Smooth muscle cell (in vitro differentiated cells): ENCODE results near the gene NKD1. TPM values are rescaled to one million over a fixed set of nuclear protein-coding genes. Genes with fewer than 3 reads are reported as not detected.

ENCODE experiments used
- DNase-seq: peaks from one replicate; lab custom pipeline; 2025; ENCODE audit not compliant: unreplicated experiment; lab: John Stamatoyannopoulos, UW
- H2AFZ ChIP-seq: fragments of 200-600 bp; sonication (generic); 2 replicates; pipeline ENCODE4 v1.6.0; 2016; ENCODE audit warnings: antibody characterized with exemption, low read depth, mild to moderate bottlenecking
- H3F3A ChIP-seq: fragments of 200-600 bp; sonication (generic); 2 replicates; pipeline ENCODE4 v1.6.0; 2017; ENCODE audit warnings: antibody characterized with exemption, low read depth
- H3K27ac ChIP-seq: fragments of 200-600 bp; sonication (generic); 2 replicates; pipeline ENCODE4 v1.5.1; 2016; ENCODE audit warnings: low read depth, mild to moderate bottlenecking
- H3K27me3 ChIP-seq: fragments of 200-600 bp; sonication (generic); 2 replicates; pipeline ENCODE4 v1.6.1; 2016; ENCODE audit warnings: low read depth, mild to moderate bottlenecking
- H3K36me3 ChIP-seq: fragments of 200-600 bp; sonication (generic); 2 replicates; pipeline ENCODE4 v1.5.1; 2016; ENCODE audit warnings: low read depth
- H3K4me1 ChIP-seq: fragments of 200-600 bp; sonication (generic); 2 replicates; pipeline ENCODE4 v1.5.1; 2016; ENCODE audit warnings: low read depth
- H3K4me2 ChIP-seq: fragments of 200-600 bp; sonication (generic); 2 replicates; pipeline ENCODE4 v1.6.0; 2016; ENCODE audit warnings: mild to moderate bottlenecking
- H3K4me3 ChIP-seq: fragments of 200-600 bp; sonication (generic); 2 replicates; pipeline ENCODE4 v1.5.1; 2016; ENCODE audit warnings: mild to moderate bottlenecking
- H3K79me2 ChIP-seq: fragments of 200-600 bp; sonication (generic); 2 replicates; pipeline ENCODE4 v1.6.0; 2016; ENCODE audit warnings: low read depth, mild to moderate bottlenecking
- H3K9ac ChIP-seq: fragments of 200-600 bp; sonication (generic); 2 replicates; pipeline ENCODE4 v1.6.0; 2016; ENCODE audit warnings: low read depth
- H3K9me3 ChIP-seq: fragments of 200-600 bp; sonication (generic); replicated peaks from 2 replicates; pipeline ENCODE4 v1.5.1; 2016; ENCODE audit warnings: low read depth
- H4K20me1 ChIP-seq: fragments of 200-600 bp; sonication (generic); 2 replicates; pipeline ENCODE4 v1.6.0; 2016; ENCODE audit warnings: low read depth
- CTCF ChIP-seq: fragments of 200-600 bp; sonication (generic); IDR thresholded peaks from 2 replicates; pipeline ENCODE4 v1.5.1; 2017; ENCODE audit warnings: borderline replicate concordance, mild to moderate bottlenecking, antibody characterized with exemption; ENCODE audit not compliant: insufficient read depth, poor library complexity, severe bottlenecking
- WGBS: methylation state at CpG from one replicate; pipeline ENCODE4 v1.1.7; 2016; ENCODE audit warnings: low lambda C conversion rate; 5-methylcytosine and 5-hydroxymethylcytosine counted together
- polyA plus RNA-seq: library from polyadenylated mRNA; unstranded; fragments of >200 nt; fragmentation: Nextera tagmentation; extraction: Ambion mirVana; gene quantifications from 2 replicates; pipeline ENCODE4 v1.2.1, GENCODE V29; 2016
- total RNA-seq: library from RNA; depleted of rRNA; stranded (reverse); fragments of >200 nt; gene quantifications from 2 replicates; pipeline ENCODE4 v1.2.3, GENCODE V29; 2014

NKD1 gene
- total and polyA plus RNA-seq, 2 experiments from 2014 or later, result 4.5 to 18.8 TPM

DNA sequence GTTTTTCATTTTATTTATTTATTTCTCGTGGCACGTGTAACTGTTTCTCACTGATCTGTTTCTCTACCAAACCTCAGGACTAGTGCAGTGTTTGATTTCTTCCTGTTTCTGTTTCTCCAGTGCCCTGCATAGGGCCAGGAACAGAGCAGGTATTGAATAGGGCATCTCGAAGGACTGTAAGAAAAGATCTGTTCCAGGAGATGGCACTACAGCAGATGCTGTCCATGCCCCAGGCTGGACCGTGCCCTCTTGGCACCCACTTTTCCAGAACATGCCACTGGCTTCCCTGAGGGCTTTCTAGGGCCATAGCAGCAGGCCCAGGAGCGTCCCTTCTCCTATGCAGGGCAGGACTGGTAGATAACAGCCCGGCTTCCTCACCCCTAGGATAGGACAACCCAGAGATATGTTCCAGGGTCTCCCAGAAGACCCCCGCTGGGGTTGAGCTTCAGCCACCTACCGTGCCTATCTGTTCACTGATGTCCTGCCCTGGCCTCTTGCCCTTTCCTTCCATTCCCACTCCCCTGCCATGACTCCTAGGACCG, 128.6 kb downstream of the NKD1 start:
- no peaks in the 10 kb centered on the region for H3K4me1 ChIP-seq
- H3K4me3 ChIP-seq, result no peak overlapping the region
- H3F3A ChIP-seq, result no peaks in the 10 kb centered on the region
- no peak overlapping the region for H3K4me2 ChIP-seq
- no peaks in the 10 kb centered on the region for H4K20me1 ChIP-seq
- no peak overlapping the region for H3K27ac ChIP-seq
- no peaks in the 10 kb centered on the region for H3K27me3 ChIP-seq
- no peak for DNase-seq
- no peak overlapping the region for H3K9ac ChIP-seq
- H3K9me3 ChIP-seq, result no peaks in the 10 kb centered on the region
- no peak overlapping the region for H2AFZ ChIP-seq
- no peak for TF ChIP-seq CTCF
- no peaks in the 10 kb centered on the region for H3K79me2 ChIP-seq
- no peaks in the 10 kb centered on the region for H3K36me3 ChIP-seq
- WGBS, result 91% methylated on average over 9 of the region's 9 CpGs

DNA sequence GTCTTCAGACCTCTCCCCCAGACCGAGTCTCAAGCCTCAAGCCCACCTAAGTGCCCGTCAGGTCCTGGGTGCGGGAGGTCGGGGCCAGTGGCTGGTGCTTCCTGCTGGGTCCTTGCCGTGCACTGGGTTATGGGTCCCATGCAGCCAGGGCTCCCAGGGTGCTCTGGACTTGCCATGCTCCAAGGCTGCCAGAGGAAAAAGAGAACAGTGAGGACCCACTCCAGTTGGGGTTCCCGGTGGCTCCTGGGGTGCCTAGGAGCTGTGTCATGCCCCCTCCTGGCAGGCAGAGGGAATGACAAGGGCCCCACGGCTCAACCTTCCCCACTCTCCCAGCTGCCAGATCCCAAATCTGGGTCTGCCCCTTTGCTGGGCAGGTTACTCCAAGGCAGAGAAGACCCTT, 129.2 kb downstream of the NKD1 start:
- no peak overlapping the region for H2AFZ ChIP-seq
- 78% methylated on average over 7 of the region's 7 CpGs for WGBS
- no peaks in the 10 kb centered on the region for H3K36me3 ChIP-seq
- TF ChIP-seq CTCF, result peak; percentile 24
- no peaks in the 10 kb centered on the region for H3K79me2 ChIP-seq
- no peak overlapping the region for H3K9ac ChIP-seq
- no peak for DNase-seq
- H3K4me1 ChIP-seq, result no peaks in the 10 kb centered on the region
- no peak overlapping the region for H3K27ac ChIP-seq
- H4K20me1 ChIP-seq, result no peaks in the 10 kb centered on the region
- no peaks in the 10 kb centered on the region for H3F3A ChIP-seq
- H3K9me3 ChIP-seq, result no peaks in the 10 kb centered on the region
- no peak overlapping the region for H3K4me2 ChIP-seq
- H3K4me3 ChIP-seq, result no peak overlapping the region
- H3K27me3 ChIP-seq, result no peaks in the 10 kb centered on the region

- H3K4me3 ChIP-seq, result no peak overlapping the region
- no peak for DNase-seq
- no peak overlapping the region for H3K9ac ChIP-seq
- H3K9me3 ChIP-seq, result no peaks in the 10 kb centered on the region
- no peaks in the 10 kb centered on the region for H3K4me1 ChIP-seq
- no peaks in the 10 kb centered on the region for H3K36me3 ChIP-seq
- no peaks in the 10 kb centered on the region for H3K79me2 ChIP-seq
- H3F3A ChIP-seq, result no peaks in the 10 kb centered on the region
- no peak overlapping the region for H3K27ac ChIP-seq
- no peaks in the 10 kb centered on the region for H3K27me3 ChIP-seq
- 41% methylated on average over 3 of the region's 3 CpGs for WGBS
- H2AFZ ChIP-seq, result no peak overlapping the region
- TF ChIP-seq CTCF, result no peak
- H3K4me2 ChIP-seq, result no peak overlapping the region
- no peaks in the 10 kb centered on the region for H4K20me1 ChIP-seq
Measured at GRCh38 chr16:50678531-50678930, 130.3 kb downstream of the NKD1 start.

GRCh38 chr16:50679266-50679665, 131.1 kb downstream of the NKD1 start:
- Histone ChIP-seq H3K79me2 (no peaks in the 10 kb centered on the region), H3K4me3 (no peak overlapping the region), H2AFZ (no peak overlapping the region), H3K36me3 (no peaks in the 10 kb centered on the region), H3K27me3 (no peaks in the 10 kb centered on the region), H3F3A (no peaks in the 10 kb centered on the region), H3K9me3 (no peaks in the 10 kb centered on the region), H4K20me1 (no peaks in the 10 kb centered on the region), H3K4me1 (no peaks in the 10 kb centered on the region), H3K4me2 (no peak overlapping the region), H3K27ac (no peak overlapping the region), H3K9ac (no peak overlapping the region)
- TF ChIP-seq CTCF, result no peak
- no peak for DNase-seq
- 97% methylated on average over 14 of the region's 14 CpGs for WGBS
